Caco-2 (cell line): ENCODE results near the gene NUBPL. TPM values are rescaled to one million over a fixed set of nuclear protein-coding genes. Genes with fewer than 3 reads are reported as not detected.
"Not testable (repeated sequence)": the region's sequence is repeated elsewhere in the genome, so short reads cannot be mapped to it uniquely, and the experiment has no call there.

Experiments
- BruUV-seq: library from RNA; stranded (reverse); fragments of 400-500 nt; replicated peaks from 2 replicates; lab custom pipeline; 2021; lab: Mats Ljungman, UMichigan
- CTCF ChIA-PET: fragments of 300-600 bp; sonication (Branson Sonifier 250); formaldehyde crosslinking; loops from one replicate; lab custom pipeline; 2022; ENCODE audit warnings: antibody characterized with exemption; lab: Charles Lee
- POLR2A ChIA-PET: fragments of 300-600 bp; sonication (Branson Sonifier 250); formaldehyde crosslinking; loops from one replicate; lab custom pipeline; 2022; ENCODE audit warnings: antibody characterized with exemption; lab: Charles Lee
- DNase-seq, 2 experiments: peaks; one replicate each; pipeline versions ENCODE4 v3.0.0 to v3.0.0-alpha.2; 2020 to 2022
- H3K27me3 ChIP-seq: replicated peaks from 2 replicates; pipeline ENCODE4 v1.6.0; 2011; ENCODE audit warnings: low read length; ENCODE audit not compliant: control insufficient read depth, insufficient read depth
- H3K36me3 ChIP-seq: 2 replicates; pipeline ENCODE4 v1.5.1; 2011; ENCODE audit warnings: low read length; ENCODE audit not compliant: control insufficient read depth, insufficient read depth
- H3K4me1 ChIP-seq: fragments of 250-450 bp; sonication (Bioruptor Pico); 2 replicates; pipeline ENCODE4 v1.5.1; 2020; ENCODE audit warnings: mild to moderate bottlenecking
- H3K4me3 ChIP-seq: 2 replicates; pipeline ENCODE4 v1.5.1; 2011; ENCODE audit warnings: low read depth, mild to moderate bottlenecking, control low read depth, low read length
- H3K9me3 ChIP-seq: fragments of 250-450 bp; sonication (Bioruptor Pico); 2 replicates; pipeline ENCODE4 v1.5.1; 2020; ENCODE audit warnings: mild to moderate bottlenecking, moderate library complexity
- H3K27ac Mint-ChIP-seq: one replicate; pipeline ENCODE4 v1.8.0; 2022; ENCODE audit warnings: mixed read lengths; ENCODE audit not compliant: unreplicated experiment
- H3K27me3 Mint-ChIP-seq: one replicate; pipeline ENCODE4 v1.8.0; 2022; ENCODE audit warnings: mixed read lengths; ENCODE audit not compliant: insufficient read depth, unreplicated experiment
- H3K36me3 Mint-ChIP-seq: one replicate; pipeline ENCODE4 v1.8.0; 2022; ENCODE audit warnings: mild to moderate bottlenecking, mixed read lengths; ENCODE audit not compliant: insufficient read depth, unreplicated experiment
- H3K4me1 Mint-ChIP-seq: one replicate; pipeline ENCODE4 v1.8.0; 2022; ENCODE audit warnings: low read depth, mixed read lengths; ENCODE audit not compliant: unreplicated experiment
- H3K4me3 Mint-ChIP-seq: one replicate; pipeline ENCODE4 v1.8.0; 2022; ENCODE audit warnings: mild to moderate bottlenecking, moderate library complexity, mixed read lengths; ENCODE audit not compliant: unreplicated experiment
- H3K9me3 Mint-ChIP-seq: one replicate; pipeline ENCODE4 v1.8.0; 2022; ENCODE audit warnings: mixed read lengths; ENCODE audit not compliant: unreplicated experiment
- intact Hi-C: fragments of 100-400 bp; cut with micrococcal nuclease; formaldehyde crosslinking; loops from one replicate; pipeline ENCODE4 v1.10.0; 2022; ENCODE audit not compliant: unreplicated experiment
- total RNA-seq: library from RNA; stranded (reverse); gene quantifications from 2 replicates; pipeline ENCODE4 v1.2.3, GENCODE V29; 2022
- TF ChIP-seq, protein P1 (sequence below), 2 experiments: fragments of 200-600 bp in 1 of 2; IDR thresholded peaks; 1 replicate in 1 of 2; 2 replicates in 1 of 2; pipeline versions ENCODE4 v1.5.1 to v1.8.0; 2011 to 2022; ENCODE audit warnings: antibody characterized with exemption in 1 of 2, control low read depth in 1 of 2, inconsistent platforms in 1 of 2, low read depth in 1 of 2, low read length in 1 of 2, mild to moderate bottlenecking in 1 of 2, moderate library complexity in 1 of 2; ENCODE audit not compliant: insufficient read depth in 1 of 2, severe bottlenecking in 1 of 2, unreplicated experiment in 1 of 2

The NUBPL gene
- total RNA-seq, 1 experiment from 2014 or later: 13.9 TPM

DNA sequence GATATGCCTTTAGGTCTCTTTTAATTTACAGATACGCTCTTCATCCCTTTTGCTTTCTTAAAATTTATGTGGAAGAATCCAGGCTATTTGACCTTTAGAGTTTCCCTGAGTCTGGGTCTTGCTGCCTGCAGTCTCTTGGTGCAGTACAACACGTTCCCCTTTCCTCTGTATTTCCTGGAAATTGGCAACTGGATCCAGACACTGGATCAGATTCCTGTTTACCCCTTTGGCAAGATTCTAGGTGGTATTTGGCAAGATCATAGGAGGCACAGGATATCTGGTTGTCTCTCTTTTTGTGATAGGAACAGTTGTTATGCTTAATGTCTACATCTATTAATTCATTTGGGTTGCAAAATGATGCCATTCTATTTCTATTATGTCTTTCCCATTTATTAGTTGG, 328.1 kb downstream of the NUBPL start:
- no TSS peak for BruUV-seq

DNA sequence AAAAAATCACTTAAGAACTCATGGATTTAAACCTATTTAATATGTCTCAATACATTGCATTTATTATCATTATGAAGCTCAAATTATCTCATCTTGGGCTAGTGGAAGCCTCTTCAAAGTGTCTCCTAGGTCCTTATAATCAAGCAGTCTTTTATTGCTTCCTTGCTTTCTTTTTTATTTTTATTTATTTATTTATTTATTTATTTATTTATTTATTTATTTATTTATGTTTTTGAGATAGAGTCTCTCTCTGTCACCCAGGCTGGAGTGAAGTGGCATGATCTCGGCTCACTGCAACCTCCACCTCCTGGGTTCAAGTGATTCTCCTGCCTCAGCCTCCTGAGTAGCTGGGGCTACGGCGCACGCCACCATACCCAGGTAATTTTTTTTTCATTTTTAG, 329.0 kb downstream of the NUBPL start:
- BruUV-seq, H3K27me3 Mint-ChIP-seq, H3K36me3 ChIP-seq, H3K36me3 Mint-ChIP-seq, H3K9me3 Mint-ChIP-seq, H3K4me3 Mint-ChIP-seq, H3K4me1 Mint-ChIP-seq, H3K4me1 ChIP-seq, DNase-seq, H3K4me3 ChIP-seq, POLR2A ChIA-PET, H3K27ac Mint-ChIP-seq, intact Hi-C loops, CTCF ChIA-PET, H3K27me3 ChIP-seq, H3K9me3 ChIP-seq: not testable (repeated sequence)

More for the DNA sequence above, 328.1 kb downstream of the NUBPL start:
- no peaks in the 10 kb centered on the region for H3K36me3 ChIP-seq
- Mint-ChIP-seq H3K36me3 (no peaks in the 10 kb centered on the region), H3K27ac (no peak overlapping the region), H3K27me3 (peaks cover 9% of the 10 kb centered on the region), H3K4me1 (peaks cover 4% of the 10 kb centered on the region), H3K9me3 (no peaks in the 10 kb centered on the region), H3K4me3 (no peak overlapping the region)
- intact Hi-C loops: no loop called here
- H3K4me3 ChIP-seq: no peak overlapping the region
- H3K4me1 ChIP-seq: no peaks in the 10 kb centered on the region
- ChIA-PET CTCF (no interaction called here), POLR2A (no interaction called here)
- no peak for DNase-seq
- no peaks in the 10 kb centered on the region for H3K27me3 ChIP-seq
- TF ChIP-seq, protein P1, sequence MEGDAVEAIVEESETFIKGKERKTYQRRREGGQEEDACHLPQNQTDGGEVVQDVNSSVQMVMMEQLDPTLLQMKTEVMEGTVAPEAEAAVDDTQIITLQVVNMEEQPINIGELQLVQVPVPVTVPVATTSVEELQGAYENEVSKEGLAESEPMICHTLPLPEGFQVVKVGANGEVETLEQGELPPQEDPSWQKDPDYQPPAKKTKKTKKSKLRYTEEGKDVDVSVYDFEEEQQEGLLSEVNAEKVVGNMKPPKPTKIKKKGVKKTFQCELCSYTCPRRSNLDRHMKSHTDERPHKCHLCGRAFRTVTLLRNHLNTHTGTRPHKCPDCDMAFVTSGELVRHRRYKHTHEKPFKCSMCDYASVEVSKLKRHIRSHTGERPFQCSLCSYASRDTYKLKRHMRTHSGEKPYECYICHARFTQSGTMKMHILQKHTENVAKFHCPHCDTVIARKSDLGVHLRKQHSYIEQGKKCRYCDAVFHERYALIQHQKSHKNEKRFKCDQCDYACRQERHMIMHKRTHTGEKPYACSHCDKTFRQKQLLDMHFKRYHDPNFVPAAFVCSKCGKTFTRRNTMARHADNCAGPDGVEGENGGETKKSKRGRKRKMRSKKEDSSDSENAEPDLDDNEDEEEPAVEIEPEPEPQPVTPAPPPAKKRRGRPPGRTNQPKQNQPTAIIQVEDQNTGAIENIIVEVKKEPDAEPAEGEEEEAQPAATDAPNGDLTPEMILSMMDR (IDR thresholded peaks at IDR 0.05; ENCODE audit: insufficient read depth in 1 of 2, low read depth in 1 of 2, low read length in 1 of 2, severe bottlenecking in 1 of 2, unreplicated experiment in 1 of 2): no peak
- H3K9me3 ChIP-seq: no peaks in the 10 kb centered on the region

- ChIA-PET CTCF (no interaction called here), POLR2A (no interaction called here)
- no peak for DNase-seq
- H3K27me3 ChIP-seq: no peaks in the 10 kb centered on the region
- Mint-ChIP-seq H3K36me3 (no peaks in the 10 kb centered on the region), H3K27me3 (peaks cover 6% of the 10 kb centered on the region), H3K27ac (no peak overlapping the region), H3K4me3 (no peak overlapping the region), H3K9me3 (no peaks in the 10 kb centered on the region), H3K4me1 (peaks cover 10% of the 10 kb centered on the region)
- no peaks in the 10 kb centered on the region for H3K9me3 ChIP-seq
- H3K4me1 ChIP-seq: peaks cover 6% of the 10 kb centered on the region; the same call in 1 of the 2 replicates
- intact Hi-C loops: no loop called here
- no TSS peak for BruUV-seq
- no peaks in the 10 kb centered on the region for H3K36me3 ChIP-seq
- H3K4me3 ChIP-seq: no peak overlapping the region
- TF ChIP-seq, protein P1 (IDR thresholded peaks at IDR 0.05; ENCODE audit: insufficient read depth in 1 of 2, low read depth in 1 of 2, low read length in 1 of 2, severe bottlenecking in 1 of 2, unreplicated experiment in 1 of 2): no peak
Measured at GRCh38 chr14:31893221-31893757, 332.1 kb downstream of the NUBPL start.
